Measurements from ENCODE around the gene FAM229A. TPM values are rescaled to one million over a fixed set of nuclear protein-coding genes. Genes with fewer than 3 reads are reported as not detected.
A peak's percentile ranks its signal among the peaks of the same experiment; 100 is the strongest.

Gene FAM229A
- total RNA-seq (2014; rRNA removed; shearing (Covaris generic)) (0.27 and 4.2 TPM in 2 replicates), polyA plus RNA-seq (2016; fragmentation: Nextera tagmentation; extraction: Ambion mirVana) (2.1 and 3.6 TPM in 2 replicates)
- long read RNA-seq, partial matches to known transcripts, result 0 of 2 reads
- long read RNA-seq, other reads (novel, unspliced or antisense), result 0 of 2 reads

GRCh38 chr1:32362474-32363313, at the start of gene FAM229A, which contains the start of gene TSSK3:
Gene FAM229A, minus strand, starts transcription at chr1:32362485. Its CDS starts 394 bp downstream, at chr1:32362091.
Gene TSSK3, plus strand, starts transcription at chr1:32362539. Its CDS starts 163 bp downstream, at chr1:32362702.
- H3K27ac Mint-ChIP-seq, result no peak within 1 kb of the TSS
- H3K36me3 Mint-ChIP-seq (ENCODE audit: low read depth), result peaks cover 30% of the 10 kb centered on the region
- H2AFZ ChIP-seq, result peak within 1 kb of the TSS; percentile 56; the same call in 1 of the 2 replicates
- H3K4me1 Mint-ChIP-seq, result peaks cover 7% of the 10 kb centered on the region
- H3K9me3 Mint-ChIP-seq, result no peaks in the 10 kb centered on the region; the same call in 1 of the 3 replicates
- DNase-seq (ENCODE audit: low spot score), result no peak
- H3K4me2 ChIP-seq, result peak within 1 kb of the TSS; percentile 82
- peak within 1 kb of the TSS; percentile 58 for H3K4me3 Mint-ChIP-seq
- H3K9me2 ChIP-seq (ENCODE audit: insufficient read depth), result no peaks in the 10 kb centered on the region
- ATAC-seq, result peak; percentile 32
- H3K27ac ChIP-seq (ENCODE audit: low read depth), result 0 out of 2 replicates have a peak within 1 kb of the TSS, but pooled peaks have one; percentile 59
- peak within 1 kb of the TSS; percentile 54 for H3K4me3 ChIP-seq
- H3K4me1 ChIP-seq (ENCODE audit: insufficient read depth), result no peaks in the 10 kb centered on the region; the same call in 1 of the 2 replicates
- H3K27me3 Mint-ChIP-seq (ENCODE audit: insufficient read depth, low read depth, poor library complexity), result peaks cover 28% of the 10 kb centered on the region
- TF ChIP-seq CTCF (conservative IDR thresholded peaks at IDR 0.05; ENCODE audit: low read depth in 2 of 2), result peak in 1 of 2 experiments; percentile 21; a peak in 1 of 4 replicates
- no peak for TF ChIP-seq NANOG (IDR thresholded peaks at IDR 0.05; ENCODE audit: borderline replicate concordance)
- TF ChIP-seq ZNF462 (CRISPR knock-in tag; IDR thresholded peaks at IDR 0.05), result no peak
- H3K79me2 ChIP-seq (replicated peaks; ENCODE audit: insufficient read depth), result no peaks in the 10 kb centered on the region
- peaks cover 15% of the 10 kb centered on the region; the same call in 1 of the 2 replicates for H3K36me3 ChIP-seq (ENCODE audit: insufficient read depth)
- H3F3A ChIP-seq (replicated peaks; ENCODE audit: low read depth), result peaks cover 11% of the 10 kb centered on the region; the same call in 1 of the 2 replicates
- peaks cover 42% of the 10 kb centered on the region for H3K27me3 ChIP-seq (ENCODE audit: insufficient read depth)
- H4K20me1 ChIP-seq (replicated peaks; ENCODE audit: insufficient read depth), result no peaks in the 10 kb centered on the region; the same call in 1 of the 2 replicates

All from GM23338 (cell line).